Activated CD8-positive, alpha-beta memory T cell treated with anti-CD3 and anti-CD28 coated beads, Interleukin-2, amount 50 U/mL, for 24 hours (primary cell): Measurements from ENCODE around the gene CACNA1A.
"Not testable (repeated sequence)": the region's sequence is repeated elsewhere in the genome, so short reads cannot be mapped to it uniquely, and the experiment has no call there.

Experiments used
- DNase-seq: peaks from one replicate; pipeline ENCODE4 v3.0.0-alpha.2; 2020; ENCODE audit errors: extremely low read depth

CACNA1A gene

DNA sequence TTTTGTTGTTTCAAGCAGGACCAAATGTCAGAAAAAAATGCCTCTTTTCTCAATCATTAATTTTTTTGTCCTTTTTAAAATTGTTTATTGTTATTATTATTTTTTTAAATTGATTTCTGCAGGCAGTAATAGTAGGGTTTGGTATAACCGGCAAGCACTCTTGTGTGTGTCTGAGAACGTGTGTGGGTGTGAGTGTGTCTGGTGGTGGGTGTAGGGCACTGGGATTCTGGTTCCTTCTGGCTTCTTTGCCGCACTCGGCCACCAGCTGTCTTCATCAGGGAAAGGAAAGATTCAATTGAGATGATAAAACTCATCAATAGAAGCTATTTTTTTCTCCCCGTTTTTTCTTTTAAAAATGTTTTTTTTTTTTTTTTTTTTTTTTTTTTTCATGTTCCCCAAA lies 299.7 kb downstream of the CACNA1A start:
- no peak for DNase-seq

GRCh38 chr19:13202112-13202511 lies 304.2 kb downstream of the CACNA1A start:
- DNase-seq, result not testable (repeated sequence)

- no peak for DNase-seq
Observed at GRCh38 chr19:13198634-13199033, 307.6 kb downstream of the CACNA1A start.

DNA sequence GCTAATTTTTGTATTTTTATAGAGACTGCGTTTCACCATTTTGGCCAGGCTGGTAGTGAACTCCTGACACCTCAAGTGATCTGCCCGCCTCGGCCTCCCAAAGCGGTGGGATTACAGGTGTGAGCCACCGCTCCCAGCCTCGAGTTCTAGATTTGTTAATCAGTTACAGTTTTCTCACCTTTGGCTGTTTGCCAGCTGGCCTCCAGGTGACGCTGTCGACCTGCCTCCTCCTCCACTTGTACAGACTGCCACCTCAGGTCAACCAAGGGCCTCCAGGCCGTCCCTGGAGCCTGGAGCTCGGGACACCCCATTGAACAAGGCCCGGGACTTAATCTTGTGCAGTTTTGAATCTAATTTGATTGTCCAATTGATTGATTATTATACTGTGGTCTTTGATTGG lies 310.6 kb downstream of the CACNA1A start:
- no peak for DNase-seq

DNA sequence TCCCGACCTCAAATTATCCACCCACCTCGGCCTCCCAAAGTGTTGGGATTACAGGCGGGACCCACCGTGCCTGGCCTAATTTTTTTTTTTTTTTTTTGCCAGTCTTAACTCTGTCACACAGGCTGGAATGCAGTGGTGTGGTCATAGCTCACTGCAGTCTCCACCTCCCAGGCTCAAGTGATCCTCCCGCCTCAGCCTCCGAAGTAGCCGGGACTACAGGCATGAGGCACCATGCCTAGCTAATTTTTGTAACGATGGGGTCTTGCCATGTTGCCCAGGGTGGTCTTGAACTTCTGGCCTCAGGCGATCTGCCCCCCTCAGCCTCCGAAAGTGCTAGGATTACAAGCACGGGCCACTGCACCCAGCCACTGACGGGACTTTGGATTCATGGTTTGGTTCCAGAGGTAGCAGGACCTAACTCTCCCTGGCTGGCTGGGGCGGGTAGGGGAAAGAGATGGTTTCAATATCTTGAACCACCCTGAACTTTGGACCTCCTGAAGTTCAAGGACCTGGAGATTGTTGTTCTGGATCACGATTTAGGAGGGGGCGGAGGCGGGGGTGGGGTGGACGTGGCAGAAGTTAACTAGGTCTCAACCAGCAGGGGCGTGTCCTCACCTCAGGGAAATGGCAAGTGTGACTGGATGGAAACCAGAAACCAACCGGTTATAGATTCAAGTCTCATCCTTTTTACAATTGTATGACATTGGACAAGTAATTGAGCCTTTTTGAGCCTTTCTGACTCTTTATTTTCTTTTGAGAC lies 315.3 kb downstream of the CACNA1A start:
- no peak for DNase-seq

- no peak for DNase-seq
Observed at GRCh38 chr19:13189600-13189999, 316.7 kb downstream of the CACNA1A start.

GRCh38 chr19:13187419-13187818 lies 318.9 kb downstream of the CACNA1A start:
- no peak for DNase-seq

DNA sequence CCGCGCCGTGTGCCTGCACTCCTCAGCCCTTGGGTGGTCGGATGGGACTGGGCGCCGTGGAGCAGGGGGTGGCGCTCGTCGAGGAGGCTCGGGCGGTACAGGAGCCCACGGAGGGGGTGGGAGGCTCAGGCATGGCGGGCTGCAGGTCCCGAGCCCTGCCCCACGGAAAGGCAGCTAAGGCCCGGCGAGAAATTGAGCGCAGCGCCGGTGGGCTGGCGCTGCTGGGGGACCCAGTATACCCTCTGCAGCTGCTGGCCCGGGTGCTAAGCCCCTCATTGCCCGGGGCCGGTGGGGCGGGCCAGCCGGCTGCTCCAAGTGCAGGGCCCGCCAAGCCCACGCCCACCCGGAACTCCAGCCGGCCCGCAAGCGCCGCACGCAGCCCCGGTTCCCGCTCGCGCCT lies 319.6 kb downstream of the CACNA1A start:
- not testable (repeated sequence) for DNase-seq

DNA sequence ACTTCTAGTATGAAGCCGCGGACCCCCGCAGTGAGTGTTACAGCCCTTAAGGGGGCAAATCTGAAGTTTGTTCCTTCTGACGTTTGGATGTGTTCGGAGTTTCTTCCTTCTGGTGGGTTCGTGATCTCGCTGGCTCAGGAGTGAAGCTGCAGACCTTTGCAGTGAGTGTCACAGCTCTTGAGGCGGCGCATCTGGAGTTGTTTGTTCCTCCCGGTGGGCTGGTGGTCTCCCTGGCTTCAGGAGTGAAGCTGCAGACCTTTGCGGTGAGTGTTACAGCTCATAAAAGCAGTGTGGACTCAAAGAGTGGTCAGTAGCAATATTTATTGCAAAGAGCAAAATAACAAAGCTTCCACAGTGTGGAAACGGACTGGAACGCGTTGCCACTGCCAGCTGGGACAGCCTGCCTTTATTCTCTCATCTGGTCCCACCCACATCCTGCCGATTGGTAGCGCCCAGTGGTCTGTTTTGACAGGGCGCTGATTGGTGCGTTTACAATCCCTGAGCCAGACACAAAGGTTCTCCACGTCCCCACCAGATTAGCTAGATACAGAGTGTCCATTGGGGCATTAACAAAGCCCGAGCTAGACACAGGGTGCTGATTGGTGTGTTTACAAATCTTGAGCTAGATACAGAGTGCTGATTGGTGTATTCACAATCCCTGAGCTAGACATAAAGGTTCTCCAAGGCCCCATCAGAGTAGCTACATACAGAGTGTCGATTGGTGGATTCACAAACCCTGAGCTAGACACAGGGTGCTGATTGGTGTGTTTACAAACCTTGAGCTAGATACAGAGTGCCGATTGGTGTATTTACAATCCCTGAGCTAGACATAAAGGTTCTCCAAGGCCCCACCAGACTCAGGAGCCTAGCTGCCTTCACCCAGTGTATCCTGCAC lies 320.3 kb downstream of the CACNA1A start:
- not testable (repeated sequence) for DNase-seq

DNA sequence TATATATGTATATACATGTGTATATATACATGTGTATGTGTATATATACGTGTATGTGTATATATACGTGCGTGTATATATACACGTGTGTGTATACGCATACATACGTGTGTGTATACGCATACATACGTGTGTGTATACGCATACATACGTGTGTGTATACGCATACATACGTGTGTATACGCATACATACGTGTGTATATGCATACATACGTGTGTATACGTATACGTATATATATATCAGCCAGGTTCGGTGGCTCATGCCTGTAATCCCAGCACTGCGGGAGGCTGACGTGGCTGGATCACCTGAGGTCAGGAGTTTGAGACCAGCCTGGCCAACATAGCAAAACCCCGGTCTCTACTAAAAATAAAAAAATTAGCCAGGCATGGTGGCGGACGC lies 321.4 kb downstream of the CACNA1A start:
- DNase-seq, result not testable (repeated sequence)

DNA sequence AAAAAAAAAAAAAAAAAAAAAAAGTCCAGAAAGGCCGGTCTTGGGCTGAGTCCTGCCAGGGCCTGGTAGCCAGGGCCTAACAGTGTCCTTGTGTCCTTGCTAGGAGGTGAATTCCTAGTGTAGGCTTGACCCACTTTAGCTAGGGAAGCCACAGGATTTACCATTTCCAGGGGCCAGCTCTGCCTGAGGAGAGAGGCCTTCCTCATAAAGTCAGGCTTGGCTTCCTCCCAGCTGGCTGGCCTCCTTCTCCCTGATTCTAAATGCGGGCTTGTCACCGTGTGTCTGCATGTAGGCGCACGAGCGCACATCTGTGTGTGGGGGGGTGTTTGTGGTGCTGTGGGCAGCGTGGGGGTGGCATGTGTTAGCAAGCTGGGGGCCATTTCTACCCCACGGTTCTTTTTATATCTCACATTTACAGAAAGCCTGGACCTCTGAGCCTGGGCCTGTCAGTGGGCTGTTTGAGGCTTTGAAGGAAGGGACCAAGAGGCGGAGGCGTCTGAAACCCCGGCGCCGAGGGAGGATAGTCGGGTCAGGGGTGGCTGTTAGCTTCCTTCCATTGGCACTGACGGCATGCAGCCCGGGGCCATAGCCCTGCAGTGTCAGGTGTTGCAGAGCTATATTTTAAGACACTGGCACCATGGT lies 324.4 kb downstream of the CACNA1A start:
- no peak for DNase-seq

GRCh38 chr19:13178291-13178690 lies 328.0 kb downstream of the CACNA1A start:
- not testable (repeated sequence) for DNase-seq

- DNase-seq, result not testable (repeated sequence)
Observed at GRCh38 chr19:13177584-13177983, 328.7 kb downstream of the CACNA1A start.

GRCh38 chr19:13176345-13176744 lies 329.9 kb downstream of the CACNA1A start:
- DNase-seq, result no peak

DNA sequence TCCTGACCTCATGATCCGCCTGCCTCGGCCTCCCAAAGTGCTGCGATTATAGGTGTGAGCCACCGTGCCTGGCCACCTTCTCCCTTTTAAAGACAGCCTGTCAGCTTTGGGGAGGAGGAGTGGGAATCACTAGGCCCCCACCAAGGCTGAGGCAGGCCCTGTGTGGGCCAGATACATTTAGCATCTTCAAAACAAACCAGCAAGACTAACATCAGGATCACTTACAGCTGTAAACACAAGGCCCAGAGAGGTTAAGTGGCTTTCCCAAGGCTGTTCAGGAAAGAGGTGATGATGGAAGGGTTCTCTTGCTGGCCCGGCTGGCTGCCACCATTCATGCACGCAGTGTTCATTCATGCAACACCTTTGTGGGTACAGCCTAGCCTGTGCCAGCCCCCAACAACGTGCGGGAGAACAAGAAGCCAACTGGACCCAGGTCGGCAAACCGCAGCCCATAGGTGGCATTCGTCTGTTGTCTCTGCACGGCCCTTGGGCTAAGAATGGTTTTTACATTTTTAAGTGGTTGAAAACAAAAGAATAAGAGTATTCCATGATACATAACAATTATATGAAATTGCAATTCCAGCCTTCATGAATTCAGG lies 333.0 kb downstream of the CACNA1A start:
- no peak for DNase-seq

DNA sequence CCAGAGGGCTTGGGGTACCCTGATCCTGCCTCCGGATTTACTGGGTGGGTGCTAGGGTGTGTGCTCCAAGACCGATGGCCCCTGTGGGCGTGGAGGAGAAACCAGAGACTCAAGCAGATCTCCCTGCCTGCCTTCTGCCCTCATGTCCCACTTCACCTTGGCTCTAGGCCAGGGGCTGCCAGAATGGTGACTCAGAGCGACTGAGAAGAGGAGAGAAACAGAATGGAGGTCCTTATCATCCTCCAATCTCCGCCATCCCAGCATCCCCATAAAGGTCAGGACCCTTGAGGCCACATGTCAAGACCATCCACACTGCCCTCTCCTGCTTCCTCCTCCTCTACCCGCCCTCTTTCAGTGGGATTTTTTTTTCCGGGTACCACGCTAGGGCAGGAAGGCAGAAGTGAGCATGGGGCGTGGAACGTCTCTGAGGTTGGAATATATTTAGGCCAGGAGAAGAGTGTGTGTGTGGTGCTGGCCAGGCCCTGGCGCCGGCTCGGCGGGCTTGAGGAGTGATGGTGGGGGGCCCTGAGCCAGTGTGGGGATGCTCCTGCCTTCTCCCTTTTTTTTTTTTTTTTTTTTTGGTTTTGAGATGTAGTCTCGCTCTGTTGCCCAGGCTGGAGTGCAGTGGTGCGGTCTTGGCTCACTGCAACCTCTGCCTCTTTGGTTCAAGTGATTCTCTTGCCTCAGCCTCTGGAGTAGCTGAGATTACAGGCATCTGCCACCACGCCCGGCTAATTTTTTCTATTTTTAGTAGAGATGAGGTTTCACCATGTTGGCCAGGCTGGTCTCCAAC lies 333.7 kb downstream of the CACNA1A start:
- DNase-seq, result no peak

GRCh38 chr19:13171146-13171545 lies 335.1 kb downstream of the CACNA1A start:
- DNase-seq, result no peak

GRCh38 chr19:13169769-13170168 lies 336.5 kb downstream of the CACNA1A start:
- DNase-seq, result no peak

GRCh38 chr19:13166151-13166550 lies 340.1 kb downstream of the CACNA1A start:
- not testable (repeated sequence) for DNase-seq

GRCh38 chr19:13165162-13165997 lies 340.9 kb downstream of the CACNA1A start:
- DNase-seq, result no peak
